GM23248 (cell line): ENCODE measurements around the gene NR2C1. TPM values are rescaled to one million over a fixed set of nuclear protein-coding genes. Genes with fewer than 3 reads are reported as not detected.
A peak's percentile ranks its signal among the peaks of the same experiment; 100 is the strongest.

ENCODE experiments used
- DNase-seq: peaks from one replicate; pipeline ENCODE4 v3.0.0-alpha.2; 2015
- H2AFZ ChIP-seq: fragments of 200-600 bp; sonication (generic); 2 replicates; pipeline ENCODE4 v1.6.1; 2016; ENCODE audit warnings: antibody characterized with exemption
- H3F3A ChIP-seq: fragments of 200-600 bp; sonication (generic); 2 replicates; pipeline ENCODE4 v1.6.1; 2016; ENCODE audit warnings: mild to moderate bottlenecking, antibody characterized with exemption, mixed run types; ENCODE audit not compliant: insufficient read depth
- H3K27ac ChIP-seq: fragments of 200-600 bp; sonication (generic); 2 replicates; pipeline ENCODE4 v1.5.1; 2016; ENCODE audit warnings: mild to moderate bottlenecking
- H3K27me3 ChIP-seq: fragments of 200-600 bp; sonication (generic); replicated peaks from 2 replicates; pipeline ENCODE4 v1.6.1; 2016; ENCODE audit warnings: mild to moderate bottlenecking; ENCODE audit not compliant: insufficient read depth
- H3K36me3 ChIP-seq: fragments of 200-600 bp; sonication (generic); 2 replicates; pipeline ENCODE4 v1.6.1; 2016; ENCODE audit warnings: low read depth, mild to moderate bottlenecking
- H3K4me1 ChIP-seq: fragments of 200-600 bp; sonication (generic); 2 replicates; pipeline ENCODE4 v1.6.1; 2016; ENCODE audit warnings: mild to moderate bottlenecking; ENCODE audit not compliant: insufficient read depth
- H3K4me2 ChIP-seq: fragments of 200-600 bp; sonication (generic); one replicate; pipeline ENCODE4 v1.6.1; 2016; ENCODE audit warnings: mild to moderate bottlenecking; ENCODE audit not compliant: unreplicated experiment
- H3K4me3 ChIP-seq: fragments of 200-600 bp; sonication (generic); 2 replicates; pipeline ENCODE4 v1.5.1; 2016; ENCODE audit warnings: mild to moderate bottlenecking
- H3K79me2 ChIP-seq: fragments of 200-600 bp; sonication (generic); 2 replicates; pipeline ENCODE4 v1.6.1; 2016; ENCODE audit warnings: mild to moderate bottlenecking; ENCODE audit not compliant: insufficient read depth
- H3K9ac ChIP-seq: fragments of 200-600 bp; sonication (generic); 2 replicates; pipeline ENCODE4 v1.6.1; 2016; ENCODE audit warnings: mild to moderate bottlenecking
- H3K9me2 ChIP-seq: fragments of 200-600 bp; sonication (generic); 2 replicates; pipeline ENCODE4 v1.6.1; 2016; ENCODE audit warnings: mixed run types, mild to moderate bottlenecking, moderate library complexity; ENCODE audit not compliant: insufficient read depth
- H3K9me3 ChIP-seq: fragments of 200-600 bp; sonication (generic); one replicate; pipeline ENCODE4 v1.6.1; 2017; ENCODE audit warnings: low read depth
- H4K20me1 ChIP-seq: fragments of 200-600 bp; sonication (generic); 2 replicates; pipeline ENCODE4 v1.6.0; 2016; ENCODE audit not compliant: insufficient read depth
- EZH2 ChIP-seq: fragments of 200-600 bp; sonication (generic); IDR thresholded peaks from 2 replicates; pipeline ENCODE4 v1.6.1; 2018; ENCODE audit warnings: antibody characterized with exemption, mild to moderate bottlenecking; ENCODE audit not compliant: insufficient read depth, poor library complexity, severe bottlenecking
- EZH2phosphoT487 ChIP-seq: fragments of 200-600 bp; sonication (generic); IDR thresholded peaks from 2 replicates; pipeline ENCODE4 v1.6.1; 2018; ENCODE audit warnings: antibody characterized with exemption, moderate library complexity, mild to moderate bottlenecking, low read depth; ENCODE audit not compliant: insufficient read depth
- WGBS, 2 experiments: methylation state at CpG; one replicate each; pipeline ENCODE4 v1.1.6; 2015 to 2017; ENCODE audit warnings: low lambda C conversion rate in 2 of 2, low coverage in 1 of 2; ENCODE audit errors: missing lambda C conversion rate in 2 of 2; 5-methylcytosine and 5-hydroxymethylcytosine counted together
- in situ Hi-C: fragments of 300-500 bp; cut with MboI; formaldehyde crosslinking; loops from 2 replicates; pipeline ENCODE4 v1.15.0; 2020
- polyA plus RNA-seq: library from polyadenylated mRNA; unstranded; fragments of >200 nt; fragmentation: Nextera tagmentation; extraction: Ambion mirVana; gene quantifications from 2 replicates; pipeline ENCODE4 v1.2.1, GENCODE V29; 2016
- total RNA-seq: library from RNA; depleted of rRNA; stranded (reverse); fragments of >200 nt; shearing (Covaris generic); gene quantifications from 2 replicates; pipeline ENCODE4 v1.2.3, GENCODE V29; 2014

Gene NR2C1
- total and polyA plus RNA-seq, 2 experiments from 2014 or later = 28.0 to 32.9 TPM

- in situ Hi-C loops = no loop called here
- H3K36me3 ChIP-seq = peaks cover 4% of the 10 kb centered on the region; the same call in 1 of the 2 replicates
Measured at GRCh38 chr12:95089462-95089861, 16.0 kb upstream of the NR2C1 start.

GRCh38 chr12:95088379-95088778 is 15.0 kb upstream of the NR2C1 start:
- Histone ChIP-seq H3K27ac (no peak overlapping the region), H3F3A (no peaks in the 10 kb centered on the region), H3K36me3 (peaks cover 4% of the 10 kb centered on the region; the same call in 1 of the 2 replicates), H3K9me2 (no peaks in the 10 kb centered on the region), H3K4me1 (no peaks in the 10 kb centered on the region), H3K9ac (no peak overlapping the region), H4K20me1 (no peaks in the 10 kb centered on the region), H2AFZ (no peak overlapping the region), H3K4me2 (no peak overlapping the region), H3K9me3 (no peaks in the 10 kb centered on the region), H3K79me2 (no peaks in the 10 kb centered on the region), H3K27me3 (no peaks in the 10 kb centered on the region), H3K4me3 (no peak overlapping the region)
- TF ChIP-seq EZH2 (no peak), EZH2phosphoT487 (no peak)
- in situ Hi-C loops = no loop called here
- WGBS, 2 experiments = 51 to 64% methylated on average over 3 of the region's 3 CpGs
- no peak for DNase-seq

More at GRCh38 chr12:95089462-95089861, 16.0 kb upstream of the NR2C1 start:
- WGBS, 2 experiments = 89 to 90% methylated on average over 1 of the region's 1 CpG
- no peaks in the 10 kb centered on the region for H3K9me2 ChIP-seq
- no peak for DNase-seq
- H3K27me3 ChIP-seq = no peaks in the 10 kb centered on the region
- no peak overlapping the region for H3K9ac ChIP-seq
- no peaks in the 10 kb centered on the region for H3K9me3 ChIP-seq
- no peak overlapping the region for H3K4me2 ChIP-seq
- no peak overlapping the region for H2AFZ ChIP-seq
- no peaks in the 10 kb centered on the region for H4K20me1 ChIP-seq
- H3K4me1 ChIP-seq = no peaks in the 10 kb centered on the region
- no peak overlapping the region for H3K27ac ChIP-seq
- no peak overlapping the region for H3K4me3 ChIP-seq
- TF ChIP-seq EZH2 (no peak), EZH2phosphoT487 (no peak)
- no peaks in the 10 kb centered on the region for H3F3A ChIP-seq
- H3K79me2 ChIP-seq = no peaks in the 10 kb centered on the region

GRCh38 chr12:95085612-95086011 is 12.2 kb upstream of the NR2C1 start:
- no peaks in the 10 kb centered on the region for H3K9me2 ChIP-seq
- no peaks in the 10 kb centered on the region for H3K9me3 ChIP-seq
- H2AFZ ChIP-seq = no peak overlapping the region
- in situ Hi-C loops = no loop called here
- no peaks in the 10 kb centered on the region for H4K20me1 ChIP-seq
- TF ChIP-seq EZH2phosphoT487 (no peak), EZH2 (no peak)
- DNase-seq = no peak
- no peaks in the 10 kb centered on the region for H3K4me1 ChIP-seq
- no peak overlapping the region for H3K9ac ChIP-seq
- H3K79me2 ChIP-seq = no peaks in the 10 kb centered on the region
- H3F3A ChIP-seq = no peaks in the 10 kb centered on the region
- H3K36me3 ChIP-seq = peaks cover 4% of the 10 kb centered on the region; the same call in 1 of the 2 replicates
- no peak overlapping the region for H3K4me3 ChIP-seq
- H3K27ac ChIP-seq = no peak overlapping the region
- H3K27me3 ChIP-seq = no peaks in the 10 kb centered on the region
- H3K4me2 ChIP-seq = no peak overlapping the region

GRCh38 chr12:95083938-95084337 is 10.5 kb upstream of the NR2C1 start:
- no peak overlapping the region for H3K9ac ChIP-seq
- H3K9me3 ChIP-seq = no peaks in the 10 kb centered on the region
- no peak overlapping the region for H3K27ac ChIP-seq
- H4K20me1 ChIP-seq = no peaks in the 10 kb centered on the region
- no peak overlapping the region for H3K4me3 ChIP-seq
- no peaks in the 10 kb centered on the region for H3K27me3 ChIP-seq
- H3K36me3 ChIP-seq = no peaks in the 10 kb centered on the region
- H3K9me2 ChIP-seq = no peaks in the 10 kb centered on the region
- TF ChIP-seq EZH2 = no peak
- TF ChIP-seq EZH2phosphoT487 = no peak
- H3K79me2 ChIP-seq = no peaks in the 10 kb centered on the region
- H3K4me2 ChIP-seq = no peak overlapping the region
- H3F3A ChIP-seq = no peaks in the 10 kb centered on the region
- peak; percentile 23 for DNase-seq
- in situ Hi-C loops = no loop called here
- H3K4me1 ChIP-seq = no peaks in the 10 kb centered on the region
- no peak overlapping the region for H2AFZ ChIP-seq
- WGBS, 2 experiments = 62 to 63% methylated on average over 4 of the region's 4 CpGs

GRCh38 chr12:95083471-95083870 is 10.1 kb upstream of the NR2C1 start:
- no peak overlapping the region for H3K9ac ChIP-seq
- no peaks in the 10 kb centered on the region for H4K20me1 ChIP-seq
- in situ Hi-C loops = no loop called here
- H3K79me2 ChIP-seq = no peaks in the 10 kb centered on the region
- no peaks in the 10 kb centered on the region for H3K36me3 ChIP-seq
- no peaks in the 10 kb centered on the region for H3F3A ChIP-seq
- H3K27me3 ChIP-seq = no peaks in the 10 kb centered on the region
- DNase-seq = no peak
- H3K9me2 ChIP-seq = no peaks in the 10 kb centered on the region
- no peak overlapping the region for H3K27ac ChIP-seq
- no peaks in the 10 kb centered on the region for H3K9me3 ChIP-seq
- no peak for TF ChIP-seq EZH2phosphoT487
- TF ChIP-seq EZH2 = no peak
- H3K4me3 ChIP-seq = no peak overlapping the region
- no peak overlapping the region for H3K4me2 ChIP-seq
- no peak overlapping the region for H2AFZ ChIP-seq
- H3K4me1 ChIP-seq = no peaks in the 10 kb centered on the region
